ENCODE results near the gene PANK4. TPM values are rescaled to one million over a fixed set of nuclear protein-coding genes. Genes with fewer than 3 reads are reported as not detected.

PANK4 gene
- total RNA-seq, 8 experiments from 2014 or later = 24.9 to 44.0 (median 37.3) TPM

DNA sequence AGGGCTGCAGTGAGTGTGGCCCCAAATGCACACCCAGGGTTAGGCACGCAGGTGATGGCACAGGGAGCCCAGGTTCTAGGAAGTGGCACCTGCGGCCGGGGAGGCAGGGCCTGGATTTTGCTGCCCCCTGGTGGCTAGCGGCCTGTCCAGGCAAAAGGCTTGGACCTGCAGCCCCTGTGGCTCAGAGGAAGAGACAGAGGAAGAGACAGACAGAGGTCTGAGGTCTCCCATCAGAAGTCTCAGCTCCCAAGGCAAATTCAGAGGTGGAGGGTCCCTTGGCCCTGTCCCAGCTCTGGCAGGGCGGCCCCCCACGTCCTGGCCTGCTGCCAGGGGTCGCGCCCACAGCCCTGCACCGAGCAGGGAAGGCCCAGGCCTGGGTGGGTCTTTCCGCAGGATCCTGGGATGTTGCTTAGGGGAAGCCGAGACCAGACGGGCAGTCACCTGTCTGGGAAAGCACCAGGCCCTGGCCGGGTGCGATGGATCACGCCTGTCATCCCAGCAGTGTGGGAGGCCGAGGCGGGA, 21.7 kb upstream of the PANK4 start:
- in situ Hi-C loops (cut with MboI; ENCODE audit: low pct_unique_long_range_greater_than_20kb in 2 of 9, low sequenced_read_pairs in 9 of 9, unreplicated experiment in 9 of 9) = loop anchor here in 5 of 9 experiments (10.0 to 25.0 kb wide), 4 partner anchors 111 to 136 kb away; partner anchors contain the start of gene PEX10 (in 3 of the 5)
- peak overlapping the region; percentile 80 to 92 for H3K27ac ChIP-seq
- ATAC-seq (replicated peaks in 6 of 8) = peak; percentile 2 to 15 (median 6)
- 0 to 47% (median 24%) methylated on average over 1 to 13 of the region's 17 CpGs; no CpG with 5 or more reads in 3 of the 10 experiments for WGBS, 10 experiments
- peak overlapping the region in 1 of 5 donors; percentile 30 for H3K4me3 ChIP-seq
- peaks cover 69 to 75% of the 10 kb centered on the region in 2 donors for H3K4me1 ChIP-seq (replicated peaks in 1 of 2)

DNA sequence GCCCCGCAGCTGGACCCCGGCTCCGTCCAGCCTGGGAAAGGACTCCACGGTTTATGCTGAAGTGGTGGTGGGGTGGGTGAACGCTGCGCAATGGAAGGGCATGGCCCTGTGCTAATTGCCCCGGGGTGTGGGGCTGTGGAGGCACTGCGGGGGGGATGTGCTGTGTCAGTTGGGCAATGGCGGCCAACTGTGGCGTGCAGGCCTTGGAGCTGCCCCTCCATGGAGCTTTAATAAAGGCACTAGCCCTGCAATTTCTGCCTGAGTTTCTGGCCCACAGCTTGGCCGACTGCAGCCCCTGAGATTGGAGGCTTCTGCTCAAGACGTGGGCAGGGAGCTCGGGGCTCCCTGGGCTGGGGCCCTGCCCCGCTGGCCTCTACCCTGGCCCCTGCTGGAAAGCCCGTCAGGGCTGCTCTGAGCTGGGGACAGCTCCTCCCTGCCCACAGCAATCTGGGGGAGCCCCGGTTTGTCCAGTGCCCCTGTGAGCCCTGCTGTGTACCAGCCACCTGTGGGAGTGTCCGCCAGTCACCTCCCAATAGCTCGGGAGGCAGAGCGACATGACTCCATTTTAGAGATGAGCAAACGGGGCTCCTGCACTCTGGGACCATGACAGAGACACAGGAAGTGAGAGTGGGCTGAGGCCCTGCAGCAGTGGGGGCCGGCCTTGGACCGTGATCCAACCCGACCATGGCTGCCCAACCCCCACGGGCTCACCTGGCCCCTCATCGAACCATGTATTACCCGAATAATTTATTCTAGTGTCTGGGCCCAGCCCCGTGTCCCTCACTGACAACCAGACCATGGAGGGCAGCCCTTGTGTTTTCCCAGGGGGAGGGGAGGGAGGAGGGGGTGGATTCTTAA, 21.0 kb upstream of the PANK4 start:
- Histone ChIP-seq H3K4me3 (peak overlapping the region in 3 of 5 donors; percentile 1 to 31 (median 30)), H3K27ac (peak overlapping the region; percentile 80 to 92), H3K4me1 (replicated peaks in 1 of 2) (peaks cover 76 to 81% of the 10 kb centered on the region in 2 donors)
- in situ Hi-C loops (cut with MboI; ENCODE audit: low pct_unique_long_range_greater_than_20kb in 2 of 9, low sequenced_read_pairs in 9 of 9, unreplicated experiment in 9 of 9) = loop anchor here in 5 of 9 experiments (10.0 to 25.0 kb wide), 4 partner anchors 110 to 135 kb away; partner anchors contain the start of gene PEX10 (in 3 of the 5)
- ATAC-seq (replicated peaks in 6 of 8) = peak in 3 of 8 experiments; percentile 0 to 12 (median 3)
- WGBS, 10 experiments = 10 to 26% (median 20%) methylated on average over 2 to 13 of the region's 27 CpGs; no CpG with 5 or more reads in 7 of the 10 experiments

DNA sequence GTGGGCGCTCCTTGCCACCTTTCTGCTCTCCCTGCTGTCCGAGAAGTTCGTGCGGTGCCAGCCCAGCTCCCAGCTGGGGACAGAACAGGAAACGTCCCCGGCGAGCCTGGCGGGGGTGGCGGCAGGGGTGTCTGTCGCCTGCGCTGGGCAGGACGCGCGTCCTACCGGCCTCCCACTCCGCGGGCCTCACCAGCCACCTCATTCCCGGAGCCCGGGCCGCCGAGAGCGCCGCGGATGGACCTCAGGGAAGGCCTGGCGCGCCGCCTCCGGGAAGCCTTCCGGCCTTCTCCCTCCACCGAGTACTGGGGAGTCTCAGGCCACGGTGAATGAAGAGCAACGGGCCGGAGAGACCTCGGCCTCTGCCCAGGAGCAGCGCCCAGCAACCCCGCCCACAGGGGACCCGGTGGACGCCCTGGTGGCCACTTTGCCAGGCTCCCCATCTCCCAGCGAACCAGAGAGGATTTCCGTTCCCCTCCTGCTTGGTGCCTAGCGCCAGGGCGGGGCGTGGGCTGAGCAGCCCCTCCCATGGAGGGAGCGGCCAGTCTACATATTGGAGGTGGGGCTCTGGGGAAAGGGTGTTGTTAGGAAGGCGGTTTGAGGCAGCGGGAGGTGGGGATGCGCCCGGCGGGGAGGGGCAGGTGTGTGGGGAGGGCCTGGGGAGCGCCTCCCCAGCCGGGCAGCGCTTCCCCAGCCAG, 20.3 kb upstream of the PANK4 start:
- Histone ChIP-seq H3K4me1 (replicated peaks in 1 of 2) (peaks cover 78 to 81% of the 10 kb centered on the region in 2 donors), H3K4me3 (peak overlapping the region in 3 of 5 donors; percentile 12 to 31 (median 30)), H3K27ac (peak overlapping the region; percentile 80 to 92)
- WGBS, 10 experiments = 3 to 20% (median 5%) methylated on average over 2 to 19 of the region's 52 CpGs; no CpG with 5 or more reads in 5 of the 10 experiments
- peak; percentile 19 to 66 (median 34) for ATAC-seq (replicated peaks in 6 of 8)
- in situ Hi-C loops (cut with MboI; ENCODE audit: low pct_unique_long_range_greater_than_20kb in 2 of 9, low sequenced_read_pairs in 9 of 9, unreplicated experiment in 9 of 9) = loop anchor here in 5 of 9 experiments (10.0 to 25.0 kb wide), 4 partner anchors 109 to 134 kb away; partner anchors contain the start of gene PEX10 (in 3 of the 5)

DNA sequence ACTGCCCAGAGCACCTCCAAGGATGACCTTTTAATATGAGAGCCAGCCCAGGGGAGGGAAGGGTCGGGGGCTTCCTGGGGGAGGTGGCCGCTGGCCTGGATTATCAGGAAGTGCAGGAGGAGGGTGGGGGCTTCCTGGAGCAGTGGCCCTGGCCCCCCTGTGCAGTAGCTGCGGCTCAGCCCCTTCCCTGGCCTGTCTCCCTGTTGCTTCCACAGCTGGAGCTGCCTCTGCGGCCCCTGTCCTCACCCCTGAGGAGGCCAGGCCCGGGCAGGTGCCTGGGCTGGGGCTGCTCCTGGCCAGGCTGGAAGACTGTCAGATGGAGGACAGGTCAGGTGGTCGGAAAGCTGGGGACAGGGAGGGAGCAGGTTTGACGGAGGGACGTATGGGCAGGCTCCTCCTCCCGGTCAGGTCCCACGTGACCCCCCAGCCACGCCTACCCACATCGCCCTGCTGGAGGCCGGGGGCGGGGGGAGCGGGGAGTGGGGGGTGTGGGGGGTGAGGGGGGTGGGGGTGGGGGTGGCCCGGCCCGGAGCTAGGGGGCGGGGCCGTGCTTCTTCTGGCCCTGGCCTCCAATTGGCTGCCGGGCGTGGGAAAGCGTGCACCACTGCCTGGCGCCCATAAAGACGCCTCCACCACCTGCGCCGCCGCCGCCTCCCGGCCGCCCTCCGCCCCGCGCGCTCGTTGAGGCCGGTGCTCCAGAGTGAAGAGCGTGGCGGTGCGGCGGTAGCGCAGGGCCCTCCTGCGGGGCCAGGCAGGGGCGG, 19.5 kb upstream of the PANK4 start:
- H3K4me3 ChIP-seq = peak overlapping the region in 3 of 5 donors; percentile 16 to 31 (median 30)
- 0 to 60% methylated on average over 1 of the region's 43 CpGs; no CpG with 5 or more reads in 8 of the 10 experiments for WGBS, 10 experiments
- in situ Hi-C loops (cut with MboI; ENCODE audit: low pct_unique_long_range_greater_than_20kb in 2 of 9, low sequenced_read_pairs in 9 of 9, unreplicated experiment in 9 of 9) = loop anchor here in 5 of 9 experiments (10.0 to 25.0 kb wide), 4 partner anchors 109 to 134 kb away; partner anchors contain the start of gene PEX10 (in 3 of the 5)
- peak; percentile 13 to 70 (median 40) for ATAC-seq (replicated peaks in 6 of 8)
- H3K27ac ChIP-seq = peak overlapping the region; percentile 84 to 94
- peaks cover 80 to 88% of the 10 kb centered on the region in 2 donors for H3K4me1 ChIP-seq (replicated peaks in 1 of 2)

DNA sequence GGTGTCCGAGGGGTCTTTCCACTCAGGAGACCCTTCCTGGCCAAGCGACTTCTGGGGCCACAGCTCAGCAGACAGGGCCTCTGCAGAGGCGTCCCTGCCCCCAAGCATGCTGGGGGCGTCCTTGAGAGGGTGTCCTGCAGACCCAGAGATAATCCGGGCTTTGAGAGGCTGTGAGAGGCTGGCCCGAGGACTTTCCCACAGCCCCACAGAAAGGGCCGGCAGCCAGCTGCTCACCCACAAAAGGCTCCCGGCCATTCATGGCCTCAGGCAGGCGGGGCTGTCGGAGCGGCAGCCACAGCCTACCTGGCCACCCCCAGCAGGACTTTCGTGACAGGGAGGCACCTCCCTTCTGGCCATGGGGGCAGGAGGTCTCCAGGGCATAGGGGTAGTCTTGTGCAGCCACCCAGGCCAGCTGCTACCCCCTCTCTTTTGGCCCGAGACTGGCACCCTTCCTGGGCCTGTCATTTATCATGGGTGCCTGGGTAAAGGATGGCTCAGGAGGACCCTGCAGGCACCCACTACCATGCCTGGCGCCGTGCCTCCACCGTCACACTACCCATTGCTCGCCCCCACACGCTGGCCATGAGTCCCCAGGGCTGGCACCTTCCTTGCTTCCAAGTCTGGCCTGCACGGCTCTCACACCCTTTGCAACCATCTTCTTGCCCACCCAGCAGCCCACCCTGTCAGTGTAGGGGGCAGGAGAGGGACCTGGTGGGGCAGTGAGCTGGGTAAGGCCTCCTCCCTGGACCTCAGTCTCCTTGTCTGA, 18.7 kb upstream of the PANK4 start:
- in situ Hi-C loops (cut with MboI; ENCODE audit: low pct_unique_long_range_greater_than_20kb in 2 of 9, low sequenced_read_pairs in 9 of 9, unreplicated experiment in 9 of 9) = loop anchor here in 5 of 9 experiments (10.0 to 25.0 kb wide), 4 partner anchors 108 to 133 kb away; partner anchors contain the start of gene PEX10 (in 3 of the 5)
- Histone ChIP-seq H3K4me1 (replicated peaks in 1 of 2) (peaks cover 85 to 91% of the 10 kb centered on the region in 2 donors), H3K4me3 (peak overlapping the region in 2 of 5 donors; percentile 14 to 26), H3K27ac (peak overlapping the region; percentile 84 to 94)
- WGBS, 10 experiments = 16 to 76% (median 29%) methylated on average over 1 to 7 of the region's 19 CpGs; no CpG with 5 or more reads in 4 of the 10 experiments
- no peak for ATAC-seq (replicated peaks in 6 of 8)

DNA sequence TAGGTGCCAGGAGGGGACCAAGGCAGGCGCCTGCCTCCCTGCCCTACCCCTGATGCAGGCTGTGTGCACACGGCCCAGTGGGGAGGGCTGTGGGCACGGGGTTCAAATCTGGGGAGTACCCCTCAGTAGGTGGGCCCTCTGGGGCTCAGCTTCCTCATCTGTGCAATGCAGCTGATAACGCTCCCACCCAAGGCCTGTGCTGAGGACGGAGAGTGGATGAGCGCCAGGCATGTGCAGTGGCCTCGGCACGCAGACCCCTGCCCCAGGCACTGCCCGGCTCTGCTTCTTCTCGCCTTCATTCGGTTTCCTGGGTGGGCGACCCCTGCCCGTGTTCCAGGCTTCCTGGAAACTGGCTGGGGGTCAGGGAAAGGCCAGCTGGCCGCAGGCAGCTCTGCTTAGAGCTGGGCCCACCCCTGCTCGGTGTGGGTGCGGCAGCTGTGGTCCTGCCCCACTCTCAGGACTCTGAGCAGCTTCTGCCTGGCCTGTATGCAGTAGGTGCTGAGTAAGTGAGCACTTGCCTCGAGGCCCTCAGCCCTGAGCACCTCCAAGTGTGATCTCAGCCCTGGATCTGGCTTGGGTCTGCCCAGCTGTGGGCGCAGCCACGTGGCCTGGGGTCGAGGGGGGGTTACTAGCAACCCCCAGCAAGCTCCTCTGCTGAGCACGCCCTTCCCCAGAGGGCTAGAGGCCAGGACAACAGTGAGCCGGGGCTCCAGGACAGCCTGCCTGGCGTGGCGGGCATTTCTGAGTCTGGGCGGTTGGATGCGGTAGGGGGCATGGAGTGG, 17.9 kb upstream of the PANK4 start:
- peak; percentile 0 to 31 (median 15) for ATAC-seq (replicated peaks in 6 of 8)
- H3K4me1 ChIP-seq (replicated peaks in 1 of 2) = peaks cover 81 to 89% of the 10 kb centered on the region in 2 donors
- H3K4me3 ChIP-seq = no peak overlapping the region
- H3K27ac ChIP-seq = peak overlapping the region; percentile 84 to 94
- WGBS, 10 experiments = 0 to 83% (median 36%) methylated on average over 2 to 12 of the region's 26 CpGs; no CpG with 5 or more reads in 3 of the 10 experiments
- in situ Hi-C loops (cut with MboI; ENCODE audit: low pct_unique_long_range_greater_than_20kb in 2 of 9, low sequenced_read_pairs in 9 of 9, unreplicated experiment in 9 of 9) = loop anchor here in 5 of 9 experiments (10.0 to 25.0 kb wide), 4 partner anchors 107 to 132 kb away; partner anchors contain the start of gene PEX10 (in 3 of the 5)

DNA sequence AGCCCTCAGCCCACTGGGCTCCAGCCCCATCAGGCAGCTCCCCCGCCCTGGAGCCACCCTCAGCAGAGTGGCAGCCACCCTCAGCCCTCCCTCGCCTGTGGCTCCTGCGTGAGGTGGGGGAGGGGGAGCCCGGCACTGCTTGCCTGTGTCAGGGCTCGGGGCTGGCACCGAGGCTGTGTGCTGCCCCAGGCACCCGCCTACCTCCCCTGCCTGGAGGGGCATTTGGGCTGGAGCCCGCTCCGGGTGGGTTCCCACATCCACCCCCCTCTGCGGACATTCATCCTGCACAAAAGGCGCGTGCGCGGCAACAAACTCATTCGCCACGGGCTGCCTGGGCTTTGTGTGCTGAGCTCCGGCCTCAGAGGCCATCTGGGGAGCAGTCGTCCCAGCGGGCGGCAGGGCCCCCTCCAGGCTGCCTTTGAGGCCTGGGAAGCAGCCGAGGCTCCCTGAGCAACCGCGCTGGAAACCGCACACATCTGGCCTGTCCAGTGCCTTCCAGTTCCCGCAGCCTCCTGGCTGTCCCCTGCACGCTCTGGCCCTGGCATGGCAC, 17.2 kb upstream of the PANK4 start:
- Histone ChIP-seq H3K4me3 (no peak overlapping the region), H3K4me1 (replicated peaks in 1 of 2) (peaks cover 75 to 82% of the 10 kb centered on the region in 2 donors), H3K27ac (peak overlapping the region; percentile 84 to 94)
- peak in 7 of 8 experiments; percentile 0 to 62 (median 43) for ATAC-seq (replicated peaks in 6 of 8)
- WGBS, 10 experiments = 0 to 5% (median 0%) methylated on average over 2 to 5 of the region's 26 CpGs; no CpG with 5 or more reads in 7 of the 10 experiments
- in situ Hi-C loops (cut with MboI; ENCODE audit: low pct_unique_long_range_greater_than_20kb in 2 of 9, low sequenced_read_pairs in 9 of 9, unreplicated experiment in 9 of 9) = loop anchor here in 5 of 9 experiments (10.0 to 25.0 kb wide), 4 partner anchors 106 to 131 kb away; partner anchors contain the start of gene PEX10 (in 3 of the 5)

DNA sequence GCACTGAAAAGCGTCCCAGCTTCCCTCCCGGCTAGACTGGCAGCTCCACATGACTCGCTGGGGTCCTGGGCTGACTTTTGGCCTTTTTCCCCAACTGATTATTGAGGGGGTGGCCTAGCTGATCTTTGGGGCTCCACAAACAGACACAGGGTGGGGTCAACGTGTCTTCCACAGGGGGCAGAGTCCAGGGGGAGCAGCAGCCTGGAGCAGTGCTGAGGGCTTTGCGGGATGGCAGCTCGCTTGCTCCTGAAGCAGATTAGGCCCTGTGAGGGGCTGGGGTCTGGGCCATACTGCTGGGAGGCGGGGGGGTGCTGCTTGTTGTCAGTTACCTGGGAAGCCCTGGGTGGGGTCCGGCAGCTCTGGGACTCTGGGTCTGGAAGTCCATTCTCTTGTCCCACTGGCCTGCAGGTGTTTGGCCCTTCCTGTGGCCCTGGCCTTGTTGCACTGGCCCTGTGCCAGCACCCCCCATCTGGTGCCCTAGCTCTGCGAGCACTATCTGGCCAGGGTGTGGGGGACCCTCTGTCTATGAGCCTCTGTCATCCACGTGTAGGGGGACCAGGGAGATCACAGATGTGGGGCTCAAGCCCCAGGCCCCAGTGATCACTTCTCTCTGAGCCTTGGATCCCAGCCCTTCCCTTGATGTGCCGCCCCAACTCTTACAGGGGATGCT, 16.0 kb upstream of the PANK4 start:
- peak overlapping the region in 1 of 2 donors; percentile 94 for H3K27ac ChIP-seq
- in situ Hi-C loops (cut with MboI; ENCODE audit: low pct_unique_long_range_greater_than_20kb in 2 of 9, low sequenced_read_pairs in 9 of 9, unreplicated experiment in 9 of 9) = loop anchor here in 5 of 9 experiments (10.0 to 25.0 kb wide), 4 partner anchors 105 to 130 kb away; partner anchors contain the start of gene PEX10 (in 3 of the 5)

DNA sequence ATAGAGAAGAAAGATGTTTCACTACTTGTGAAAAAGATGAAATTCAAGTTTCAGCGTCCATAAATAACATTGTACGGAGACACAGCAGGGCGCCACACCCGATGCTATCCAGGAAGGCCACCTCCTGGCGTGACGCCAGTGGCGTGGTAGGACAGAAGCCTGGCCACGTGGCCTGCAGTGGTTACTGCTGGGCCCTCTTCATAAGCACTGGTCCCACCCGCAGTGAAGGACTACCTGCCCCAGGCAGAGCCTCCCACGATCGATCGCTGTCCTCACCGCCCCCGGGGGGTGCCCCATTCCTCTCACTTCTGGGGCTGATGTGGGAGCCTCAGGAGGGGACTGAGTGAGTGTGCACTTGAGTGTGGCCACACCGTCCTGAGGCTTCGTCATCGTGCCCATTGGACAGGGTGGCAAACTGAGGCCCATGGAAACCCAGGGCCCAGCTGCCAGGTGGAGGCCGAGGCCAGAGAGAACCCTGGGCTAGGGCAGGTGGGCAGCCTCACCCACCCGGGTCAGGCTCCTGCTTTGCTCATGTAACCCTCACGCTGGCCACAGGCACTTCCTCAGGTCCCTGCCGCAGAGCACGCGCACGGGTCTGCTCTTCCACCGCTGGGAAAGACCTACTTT, 15.3 kb upstream of the PANK4 start:
- 0 to 90% (median 71%) methylated on average over 2 to 21 of the region's 25 CpGs; no CpG with 5 or more reads in 2 of the 10 experiments for WGBS, 10 experiments
- peak in 2 of 8 experiments; percentile 5 to 6 for ATAC-seq (replicated peaks in 6 of 8)
- Histone ChIP-seq H3K27ac (no peak overlapping the region), H3K4me3 (no peak overlapping the region), H3K4me1 (replicated peaks in 1 of 2) (peaks cover 56 to 66% of the 10 kb centered on the region in 2 donors)
- in situ Hi-C loops (cut with MboI; ENCODE audit: low pct_unique_long_range_greater_than_20kb in 2 of 9, low sequenced_read_pairs in 9 of 9, unreplicated experiment in 9 of 9) = loop anchor here in 5 of 9 experiments (10.0 to 25.0 kb wide), 4 partner anchors 104 to 129 kb away; partner anchors contain the start of gene PEX10 (in 3 of the 5)

More for the DNA sequence above, 16.0 kb upstream of the PANK4 start:
- WGBS, 10 experiments = 85 to 100% (median 96%) methylated on average over 2 to 7 of the region's 11 CpGs; no CpG with 5 or more reads in 6 of the 10 experiments
- Histone ChIP-seq H3K4me1 (replicated peaks in 1 of 2) (peaks cover 62 to 72% of the 10 kb centered on the region in 2 donors), H3K4me3 (no peak overlapping the region)
- no peak for ATAC-seq (replicated peaks in 6 of 8)
